PC-9 (cell line): Measurements from ENCODE around the gene TMEM132C. TPM values are rescaled to one million over a fixed set of nuclear protein-coding genes. Genes with fewer than 3 reads are reported as not detected.

ENCODE experiments used
- BruUV-seq: library from RNA; stranded (reverse); fragments of 400-500 nt; replicated peaks from 2 replicates; lab custom pipeline; 2021; lab: Mats Ljungman, UMichigan
- CTCF ChIA-PET: fragments of 300-600 bp; sonication (Branson Sonifier 250); formaldehyde crosslinking; loops from one replicate; lab custom pipeline; 2022; ENCODE audit warnings: antibody characterized with exemption; lab: Charles Lee
- POLR2A ChIA-PET: fragments of 300-600 bp; sonication (Branson Sonifier 250); formaldehyde crosslinking; loops from one replicate; lab custom pipeline; 2022; ENCODE audit warnings: antibody characterized with exemption; ENCODE audit not compliant: unreplicated experiment; lab: Charles Lee
- DNase-seq, 2 experiments: peaks; one replicate each; pipeline versions ENCODE4 v3.0.0 to v3.0.0-alpha.2; 2015 to 2022; ENCODE audit warnings: mixed read lengths in 1 of 2
- H2AFZ ChIP-seq: fragments of 200-600 bp; sonication (generic); 2 replicates; pipeline ENCODE4 v1.8.1; 2017; ENCODE audit warnings: antibody characterized with exemption
- H3F3A ChIP-seq: fragments of 200-600 bp; sonication (generic); 2 replicates; pipeline ENCODE4 v1.8.1; 2017; ENCODE audit warnings: antibody characterized with exemption, mild to moderate bottlenecking, low read depth; ENCODE audit not compliant: insufficient read depth
- H3K27ac ChIP-seq: fragments of 200-600 bp; sonication (generic); 2 replicates; pipeline ENCODE4 v1.6.1; 2016; ENCODE audit warnings: mixed run types
- H3K27me3 ChIP-seq: fragments of 200-600 bp; sonication (generic); 2 replicates; pipeline ENCODE4 v1.6.1; 2016; ENCODE audit warnings: low read depth, mixed run types; ENCODE audit not compliant: insufficient read depth
- H3K36me3 ChIP-seq: fragments of 200-600 bp; sonication (generic); 2 replicates; pipeline ENCODE4 v1.6.1; 2016; ENCODE audit warnings: low read depth, mixed run types
- H3K4me1 ChIP-seq: fragments of 200-600 bp; sonication (generic); replicated peaks from 2 replicates; pipeline ENCODE4 v1.6.1; 2016; ENCODE audit warnings: mixed run types; ENCODE audit not compliant: insufficient read depth
- H3K4me2 ChIP-seq: fragments of 200-600 bp; sonication (generic); 2 replicates; pipeline ENCODE4 v1.6.1; 2017; ENCODE audit warnings: mixed run types
- H3K4me3 ChIP-seq: fragments of 200-600 bp; sonication (generic); 2 replicates; pipeline ENCODE4 v1.6.1; 2016; ENCODE audit warnings: mixed run types
- H3K79me2 ChIP-seq: fragments of 200-600 bp; sonication (generic); 2 replicates; pipeline ENCODE4 v1.6.1; 2017; ENCODE audit warnings: low read depth, mixed run types
- H3K9me2 ChIP-seq: fragments of 200-600 bp; sonication (generic); 2 replicates; pipeline ENCODE4 v1.8.1; 2017; ENCODE audit warnings: mild to moderate bottlenecking; ENCODE audit not compliant: insufficient read depth
- H3K9me3 ChIP-seq: fragments of 200-600 bp; sonication (generic); 2 replicates; pipeline ENCODE4 v1.8.1; 2016; ENCODE audit warnings: low read depth; ENCODE audit not compliant: insufficient read depth
- H4K20me1 ChIP-seq: fragments of 200-600 bp; sonication (generic); 2 replicates; pipeline ENCODE4 v1.8.1; 2017; ENCODE audit not compliant: insufficient read depth
- CTCF ChIP-seq: fragments of 200-600 bp; sonication (generic); conservative IDR thresholded peaks from 2 replicates; pipeline ENCODE4 v1.6.1; 2017; ENCODE audit warnings: mixed run types, antibody characterized with exemption, mild to moderate bottlenecking, moderate library complexity
- EZH2 ChIP-seq: fragments of 200-600 bp; sonication (generic); IDR thresholded peaks from 2 replicates; pipeline ENCODE4 v1.8.0; 2017; ENCODE audit warnings: antibody characterized with exemption, low read depth
- intact Hi-C: fragments of 100-400 bp; cut with micrococcal nuclease; formaldehyde crosslinking; loops from one replicate; pipeline ENCODE4 v1.10.0; 2022; ENCODE audit not compliant: unreplicated experiment
- total RNA-seq: library from RNA; stranded (reverse); gene quantifications from 2 replicates; pipeline ENCODE4 v1.2.3, GENCODE V29; 2021

Gene TMEM132C
- total RNA-seq, 1 experiment from 2014 or later: not detected

DNA sequence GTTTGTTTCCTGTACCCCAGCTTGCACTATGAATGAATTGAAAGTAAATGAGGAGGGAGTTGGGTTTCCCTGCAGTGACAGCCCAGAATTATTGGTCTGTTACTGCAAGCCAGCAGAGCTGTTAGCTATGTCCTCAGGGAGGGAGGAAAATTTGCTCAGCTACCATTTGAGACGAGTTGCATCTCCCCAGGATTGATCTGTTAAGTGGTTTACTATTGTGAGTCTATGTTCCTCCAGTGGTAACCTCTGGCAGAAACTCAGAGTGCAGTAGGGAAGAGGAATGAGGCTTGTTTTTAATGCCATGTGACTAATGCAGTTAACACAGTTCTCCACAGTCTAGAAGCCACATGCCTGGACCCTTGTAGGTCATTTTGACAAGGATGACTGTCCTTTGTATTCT is 382.9 kb downstream of the TMEM132C start:
- Histone ChIP-seq H3K27ac (no peak overlapping the region), H3K36me3 (no peaks in the 10 kb centered on the region), H3F3A (no peaks in the 10 kb centered on the region), H3K4me1 (no peaks in the 10 kb centered on the region), H3K4me2 (no peak overlapping the region), H3K4me3 (no peak overlapping the region), H3K9me2 (no peaks in the 10 kb centered on the region), H3K27me3 (peaks cover 26% of the 10 kb centered on the region), H3K9me3 (no peaks in the 10 kb centered on the region), H2AFZ (no peak overlapping the region), H4K20me1 (no peaks in the 10 kb centered on the region), H3K79me2 (no peaks in the 10 kb centered on the region)
- ChIA-PET CTCF (no interaction called here), POLR2A (no interaction called here)
- BruUV-seq: no TSS peak
- TF ChIP-seq EZH2: no peak
- TF ChIP-seq CTCF: no peak
- intact Hi-C loops: no loop called here
- no peak for DNase-seq

- no TSS peak for BruUV-seq
- H3K36me3 ChIP-seq: no peaks in the 10 kb centered on the region
- no peak overlapping the region for H3K4me3 ChIP-seq
- intact Hi-C loops: no loop called here
- no peak overlapping the region for H3K4me2 ChIP-seq
- no peak for TF ChIP-seq CTCF
- TF ChIP-seq EZH2: no peak
- no peaks in the 10 kb centered on the region for H3F3A ChIP-seq
- POLR2A ChIA-PET: no interaction called here
- no peaks in the 10 kb centered on the region for H3K9me3 ChIP-seq
- no peaks in the 10 kb centered on the region for H3K9me2 ChIP-seq
- peaks cover 50% of the 10 kb centered on the region for H3K27me3 ChIP-seq
- CTCF ChIA-PET: no interaction called here
- no peaks in the 10 kb centered on the region for H3K4me1 ChIP-seq
- no peak for DNase-seq
- no peak overlapping the region for H3K27ac ChIP-seq
- H4K20me1 ChIP-seq: no peaks in the 10 kb centered on the region
- H2AFZ ChIP-seq: no peak overlapping the region
- H3K79me2 ChIP-seq: no peaks in the 10 kb centered on the region
Observed at GRCh38 chr12:128652136-128652751, 385.3 kb downstream of the TMEM132C start.

DNA sequence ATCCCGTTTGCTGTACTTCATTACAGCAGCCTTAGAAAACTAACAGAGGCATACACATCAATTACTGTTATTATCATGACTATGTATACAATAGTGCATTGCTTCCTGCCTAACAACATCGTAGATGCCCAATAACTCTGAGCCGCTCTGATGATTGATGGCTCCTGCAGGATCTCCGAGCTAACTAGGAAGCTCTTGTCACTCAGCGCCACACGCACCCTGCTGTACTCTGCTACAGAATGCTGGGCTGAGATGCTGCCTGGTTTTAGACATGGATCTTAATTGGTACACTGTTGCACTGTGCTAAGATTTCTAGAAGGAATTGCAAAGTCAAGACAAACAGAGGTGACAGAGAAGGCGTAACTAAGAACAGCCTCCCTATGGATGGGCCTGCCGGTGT is 387.5 kb downstream of the TMEM132C start:
- no peak overlapping the region for H3K4me3 ChIP-seq
- no peaks in the 10 kb centered on the region for H4K20me1 ChIP-seq
- H3K36me3 ChIP-seq: no peaks in the 10 kb centered on the region
- H3K4me2 ChIP-seq: no peak overlapping the region
- H2AFZ ChIP-seq: no peak overlapping the region
- H3K79me2 ChIP-seq: no peaks in the 10 kb centered on the region
- no peak for DNase-seq
- no peaks in the 10 kb centered on the region for H3F3A ChIP-seq
- POLR2A ChIA-PET: no interaction called here
- H3K27ac ChIP-seq: no peak overlapping the region
- CTCF ChIA-PET: no interaction called here
- H3K9me3 ChIP-seq: no peaks in the 10 kb centered on the region
- TF ChIP-seq EZH2: no peak
- no peak for TF ChIP-seq CTCF
- intact Hi-C loops: no loop called here
- no peaks in the 10 kb centered on the region for H3K9me2 ChIP-seq
- no TSS peak for BruUV-seq
- peaks cover 50% of the 10 kb centered on the region for H3K27me3 ChIP-seq
- no peaks in the 10 kb centered on the region for H3K4me1 ChIP-seq
